OCI-LY3 (cell line): Measurements from ENCODE around the gene KRT9.

Experiments
- EZH2phosphoT487 ChIP-seq: fragments of 200-600 bp; shearing (Covaris generic); IDR thresholded peaks from 2 replicates; pipeline ENCODE4 v1.6.1; 2018; ENCODE audit warnings: antibody characterized with exemption, mixed run types, low read depth
- TF ChIP-seq, protein P1 (sequence below): fragments of 200-600, 300-600 bp; sonication (generic); IDR thresholded peaks from 2 replicates; pipeline ENCODE4 v1.5.1; 2014; ENCODE audit warnings: antibody characterized with exemption, low read length, low read depth

DNA sequence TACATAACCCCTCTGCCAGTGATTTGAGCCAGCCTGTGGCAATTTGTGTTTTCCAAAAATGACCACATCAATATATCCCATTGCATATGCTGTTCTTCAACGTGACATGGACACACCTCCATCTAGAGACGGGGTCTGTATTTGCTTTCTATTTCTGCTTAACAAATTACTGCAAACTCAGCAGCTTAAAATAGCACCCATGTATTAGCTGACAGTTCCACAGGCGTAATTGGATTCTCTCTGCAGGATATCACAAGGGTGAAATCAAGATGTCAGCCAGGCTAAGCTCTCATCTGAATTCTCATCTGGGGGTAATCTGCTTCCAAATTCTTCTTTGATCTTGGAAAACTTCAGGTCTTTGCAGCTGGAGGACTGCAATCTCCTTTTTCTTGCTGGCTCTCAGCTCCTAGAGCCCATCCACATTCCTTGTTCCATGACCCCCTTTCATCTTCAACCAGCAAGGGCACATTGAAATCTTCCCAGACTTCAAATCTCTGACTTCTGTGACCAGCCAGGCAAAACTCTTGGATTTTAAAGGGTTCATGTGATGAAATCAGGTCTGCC lies 8.2 kb downstream of the KRT9 start:
- TF ChIP-seq, protein P1, sequence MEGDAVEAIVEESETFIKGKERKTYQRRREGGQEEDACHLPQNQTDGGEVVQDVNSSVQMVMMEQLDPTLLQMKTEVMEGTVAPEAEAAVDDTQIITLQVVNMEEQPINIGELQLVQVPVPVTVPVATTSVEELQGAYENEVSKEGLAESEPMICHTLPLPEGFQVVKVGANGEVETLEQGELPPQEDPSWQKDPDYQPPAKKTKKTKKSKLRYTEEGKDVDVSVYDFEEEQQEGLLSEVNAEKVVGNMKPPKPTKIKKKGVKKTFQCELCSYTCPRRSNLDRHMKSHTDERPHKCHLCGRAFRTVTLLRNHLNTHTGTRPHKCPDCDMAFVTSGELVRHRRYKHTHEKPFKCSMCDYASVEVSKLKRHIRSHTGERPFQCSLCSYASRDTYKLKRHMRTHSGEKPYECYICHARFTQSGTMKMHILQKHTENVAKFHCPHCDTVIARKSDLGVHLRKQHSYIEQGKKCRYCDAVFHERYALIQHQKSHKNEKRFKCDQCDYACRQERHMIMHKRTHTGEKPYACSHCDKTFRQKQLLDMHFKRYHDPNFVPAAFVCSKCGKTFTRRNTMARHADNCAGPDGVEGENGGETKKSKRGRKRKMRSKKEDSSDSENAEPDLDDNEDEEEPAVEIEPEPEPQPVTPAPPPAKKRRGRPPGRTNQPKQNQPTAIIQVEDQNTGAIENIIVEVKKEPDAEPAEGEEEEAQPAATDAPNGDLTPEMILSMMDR: no peak
- no peak for TF ChIP-seq EZH2phosphoT487
